ENCODE measurements around the gene INTS15.
"Not testable (repeated sequence)": the region's sequence is repeated elsewhere in the genome, so short reads cannot be mapped to it uniquely, and the experiment has no call there.

- not testable (repeated sequence) for TF ChIP-seq POLR2A (IDR thresholded peaks at IDR 0.05; ENCODE audit: borderline replicate concordance, extremely low read depth, insufficient read depth, insufficient read length); CTCF (IDR thresholded peaks at IDR 0.05 in 2 of 3, conservative IDR thresholded peaks at IDR 0.05 in 1 of 3; ENCODE audit: borderline replicate concordance in 1 of 3, insufficient read depth in 1 of 3, low read depth in 2 of 3, low read length in 2 of 3); EZH2 (IDR thresholded peaks at IDR 0.05); EZH2phosphoT487 (IDR thresholded peaks at IDR 0.05; ENCODE audit: borderline replicate concordance); RAD21 (IDR thresholded peaks at IDR 0.05; ENCODE audit: low read depth); FOSL1 (IDR thresholded peaks at IDR 0.05; ENCODE audit: low read depth); MAX (IDR thresholded peaks at IDR 0.05); TCF7L2 (IDR thresholded peaks at IDR 0.05; ENCODE audit: borderline replicate concordance, extremely low read depth, insufficient read depth, insufficient read length); POLR2AphosphoS5 (IDR thresholded peaks at IDR 0.05; ENCODE audit: low read depth, low read length); JUND (IDR thresholded peaks at IDR 0.05); ATF3 (IDR thresholded peaks at IDR 0.05); SRF (IDR thresholded peaks at IDR 0.05; ENCODE audit: low read depth)
Observed at GRCh38 chr7:6576867-6577368, 12.9 kb upstream of the INTS15 start.

All from HCT116 (cell line).